GM12892 (cell line): ENCODE measurements around the gene NDRG4.

ENCODE experiments used
- DNase-seq: peaks from one replicate; pipeline ENCODE4 v3.0.0; 2011; ENCODE audit not compliant: insufficient read length
- FAIRE-seq: peaks from 2 replicates; lab custom pipeline; 2011; peaks lifted over from hg19 to GRCh38; lab: Jason Lieb, UNC
- POLR2A ChIP-seq: IDR thresholded peaks from 2 replicates; pipeline ENCODE4 v1.6.1; 2011; ENCODE audit warnings: low read depth, low read length, control low read depth
- POLR2AphosphoS5 ChIP-seq: IDR thresholded peaks from 2 replicates; pipeline ENCODE4 v1.6.1; 2011; ENCODE audit warnings: low read depth, low read length, control low read depth
- TAF1 ChIP-seq: IDR thresholded peaks from 2 replicates; pipeline ENCODE4 v1.6.1; 2011; ENCODE audit warnings: low read depth, mild to moderate bottlenecking, control low read depth, low read length, borderline replicate concordance

Gene NDRG4

DNA sequence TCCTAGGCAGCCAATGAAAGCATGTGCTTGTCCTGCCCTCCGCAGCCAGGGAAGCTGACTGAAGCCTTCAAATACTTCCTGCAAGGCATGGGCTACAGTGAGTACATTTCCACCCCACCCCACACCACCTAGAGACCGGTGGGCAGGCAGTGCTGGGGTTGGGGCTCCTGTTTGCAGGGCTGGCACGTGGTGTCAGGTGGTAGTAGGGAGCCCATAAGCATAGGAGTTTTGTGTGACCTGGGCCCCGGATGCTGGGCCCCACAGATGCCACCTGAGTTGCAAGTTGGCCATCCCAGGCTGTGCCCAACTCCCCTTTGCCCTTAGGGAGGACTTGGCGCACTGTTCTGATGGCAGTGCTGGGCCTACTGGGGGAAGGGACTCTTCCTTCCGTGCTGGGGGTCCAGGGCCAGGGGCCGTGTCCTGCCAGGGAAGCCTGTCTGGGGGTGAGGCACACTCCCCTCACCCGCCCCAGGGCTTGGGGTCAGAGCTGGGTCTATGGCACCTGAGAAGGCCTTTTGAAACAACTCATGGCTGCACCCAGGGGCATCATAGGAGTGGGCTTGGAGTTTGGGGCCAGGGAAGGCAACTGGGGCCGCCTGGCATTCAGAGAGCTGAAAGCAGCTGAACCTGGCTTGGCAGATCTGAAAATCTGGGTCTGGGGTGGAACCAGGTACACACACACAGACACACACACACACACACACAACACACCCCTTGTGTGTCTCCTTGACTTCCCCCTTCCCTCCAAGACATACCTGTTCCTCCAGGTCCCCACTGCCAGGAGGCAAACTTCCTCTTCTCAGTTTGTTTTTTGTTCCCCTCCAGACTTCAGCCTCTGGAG, 9.5 kb downstream of the NDRG4 start:
- FAIRE-seq, result no peak
- DNase-seq, result no peak
- TF ChIP-seq POLR2AphosphoS5 (no peak), TAF1 (no peak), POLR2A (no peak)

DNA sequence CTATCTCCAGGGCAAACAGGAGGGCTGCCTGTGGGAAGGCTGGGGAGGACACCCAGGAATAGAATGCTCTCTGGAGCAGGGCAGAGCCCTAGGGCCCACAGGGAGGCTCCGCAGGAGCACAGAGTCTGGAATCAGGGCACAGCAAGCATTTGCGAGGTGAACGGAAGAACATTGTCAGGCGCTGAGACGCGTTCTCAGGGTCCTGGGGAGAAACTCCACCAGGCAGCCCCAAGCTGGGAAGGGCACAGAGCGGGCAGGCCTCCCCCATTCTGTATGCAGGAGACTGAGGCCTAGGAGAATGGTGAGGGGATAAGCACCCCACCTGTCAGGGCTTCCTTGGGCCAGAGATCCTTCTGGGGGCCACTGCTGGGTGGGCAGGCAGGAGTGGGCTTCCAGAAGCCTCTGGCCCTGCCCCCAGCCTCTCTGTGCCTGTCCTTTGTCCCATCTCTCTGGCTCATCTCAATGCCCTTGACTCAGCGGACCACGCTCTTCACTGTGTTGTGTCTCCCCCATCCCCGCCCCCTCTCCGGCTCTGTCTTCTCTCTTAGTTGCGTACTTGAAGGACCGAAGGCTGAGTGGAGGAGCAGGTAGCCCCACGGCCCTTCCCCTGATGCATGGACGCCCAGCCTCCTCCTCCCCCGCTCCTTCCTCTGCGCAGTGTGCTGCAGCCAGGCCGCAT, 10.3 kb downstream of the NDRG4 start:
- FAIRE-seq, result no peak
- TF ChIP-seq POLR2A (no peak), TAF1 (no peak), POLR2AphosphoS5 (no peak)
- DNase-seq, result no peak

DNA sequence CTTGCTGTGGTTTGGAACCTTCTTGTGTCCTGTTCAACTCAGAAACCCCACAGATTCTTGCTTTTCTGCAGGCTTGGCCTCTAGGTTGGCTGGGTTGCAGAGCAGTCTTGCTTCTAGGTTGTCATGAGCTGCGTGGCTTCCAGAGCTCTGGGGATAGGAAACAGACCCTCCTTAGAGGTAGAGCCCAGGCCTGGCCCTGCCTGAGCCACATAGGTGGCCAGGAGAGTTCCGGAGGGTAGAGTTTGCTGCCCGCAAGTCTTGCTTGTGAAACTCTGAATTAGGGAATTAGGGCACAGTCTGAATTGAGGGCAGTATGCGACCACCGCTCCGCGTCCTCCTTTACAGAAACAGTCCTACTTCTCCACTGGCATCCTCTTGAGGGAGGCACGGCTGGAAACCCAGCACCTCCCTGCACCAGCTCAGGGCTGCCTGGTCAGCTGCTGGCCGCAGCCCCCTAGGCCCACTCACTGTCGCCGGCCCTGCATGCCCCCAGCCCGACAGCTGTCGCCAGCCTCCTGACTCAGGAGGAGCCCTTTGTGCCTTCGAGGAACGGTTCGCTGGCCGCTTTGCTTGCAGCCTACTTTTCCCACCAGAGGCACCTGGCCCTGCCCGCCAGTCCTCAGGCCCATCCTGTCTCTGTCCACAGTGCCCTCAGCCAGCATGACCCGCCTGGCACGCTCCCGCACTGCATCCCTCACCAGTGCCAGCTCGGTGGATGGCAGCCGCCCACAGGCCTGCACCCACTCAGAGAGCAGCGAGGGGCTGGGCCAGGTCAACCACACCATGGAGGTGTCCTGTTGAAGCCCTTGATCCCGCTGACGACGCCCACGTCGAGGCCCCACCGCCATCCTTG, 11.1 kb downstream of the NDRG4 start:
- TF ChIP-seq POLR2AphosphoS5 (no peak), TAF1 (no peak), POLR2A (no peak)
- DNase-seq (no peak), FAIRE-seq (no peak)

DNA sequence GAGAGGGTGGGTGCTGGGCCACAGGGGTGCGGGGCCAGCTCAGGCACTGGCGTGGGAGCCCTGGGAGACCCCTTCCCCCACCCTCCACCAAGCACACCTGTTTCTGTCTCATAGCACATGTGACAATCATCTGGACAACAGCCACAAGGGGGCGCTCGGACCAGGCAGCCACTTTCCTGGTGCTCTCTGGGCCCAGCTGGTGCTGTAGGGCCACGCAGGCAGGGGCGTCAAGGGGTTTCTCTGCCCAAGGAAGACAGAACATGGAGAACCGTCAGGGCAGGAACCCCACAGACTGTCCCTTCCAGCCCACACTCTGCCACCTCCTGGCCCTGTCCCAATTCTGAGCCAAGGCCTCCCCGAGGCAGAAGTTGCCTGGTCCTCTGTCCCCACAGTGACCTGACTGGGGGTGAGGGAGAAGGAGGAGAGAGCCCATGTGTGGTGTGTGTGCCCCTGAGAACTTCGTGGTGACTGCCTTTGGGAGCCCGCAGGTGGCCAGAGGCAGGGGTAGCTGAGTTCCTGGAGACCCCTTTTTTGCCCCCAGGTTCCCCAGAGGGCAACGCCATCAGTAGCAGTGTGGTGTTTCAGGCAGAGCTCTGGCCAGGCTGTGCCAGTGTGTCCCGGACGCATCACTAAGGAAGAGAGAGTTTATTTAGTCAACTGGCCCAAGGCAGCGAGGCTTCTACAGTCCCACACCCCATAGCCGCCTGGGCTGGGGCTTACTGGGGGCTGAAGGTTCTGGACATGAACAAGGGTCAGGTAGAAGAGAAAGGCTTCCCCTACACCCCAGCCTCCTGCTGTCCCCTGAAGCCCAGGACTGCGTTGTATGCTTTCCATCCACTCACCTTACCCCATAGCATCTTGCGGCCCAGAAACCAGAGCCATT, 12.2 kb downstream of the NDRG4 start:
- TF ChIP-seq TAF1 (no peak), POLR2A (no peak), POLR2AphosphoS5 (no peak)
- DNase-seq (no peak), FAIRE-seq (peak; percentile 64)

DNA sequence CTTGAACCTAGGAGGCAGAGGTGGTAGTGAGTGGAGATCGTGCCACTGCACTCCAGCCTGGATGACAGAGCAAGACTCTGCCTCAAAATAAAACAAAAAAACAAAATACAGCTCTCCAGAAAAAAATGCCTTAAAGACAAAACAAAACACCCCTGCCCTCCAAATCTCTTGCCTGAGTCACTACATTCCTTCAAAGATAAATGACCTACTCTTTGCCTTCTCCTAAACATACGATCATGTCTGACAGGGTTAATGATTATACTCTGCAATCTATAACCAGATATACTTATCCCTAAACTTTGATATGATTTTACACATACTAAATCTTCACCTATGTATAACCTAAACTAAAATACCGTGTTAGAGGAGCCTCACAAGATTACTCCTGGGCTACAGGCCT, 13.9 kb downstream of the NDRG4 start:
- no peak for DNase-seq
- no peak for FAIRE-seq
- TF ChIP-seq POLR2AphosphoS5 (no peak), POLR2A (no peak), TAF1 (no peak)

DNA sequence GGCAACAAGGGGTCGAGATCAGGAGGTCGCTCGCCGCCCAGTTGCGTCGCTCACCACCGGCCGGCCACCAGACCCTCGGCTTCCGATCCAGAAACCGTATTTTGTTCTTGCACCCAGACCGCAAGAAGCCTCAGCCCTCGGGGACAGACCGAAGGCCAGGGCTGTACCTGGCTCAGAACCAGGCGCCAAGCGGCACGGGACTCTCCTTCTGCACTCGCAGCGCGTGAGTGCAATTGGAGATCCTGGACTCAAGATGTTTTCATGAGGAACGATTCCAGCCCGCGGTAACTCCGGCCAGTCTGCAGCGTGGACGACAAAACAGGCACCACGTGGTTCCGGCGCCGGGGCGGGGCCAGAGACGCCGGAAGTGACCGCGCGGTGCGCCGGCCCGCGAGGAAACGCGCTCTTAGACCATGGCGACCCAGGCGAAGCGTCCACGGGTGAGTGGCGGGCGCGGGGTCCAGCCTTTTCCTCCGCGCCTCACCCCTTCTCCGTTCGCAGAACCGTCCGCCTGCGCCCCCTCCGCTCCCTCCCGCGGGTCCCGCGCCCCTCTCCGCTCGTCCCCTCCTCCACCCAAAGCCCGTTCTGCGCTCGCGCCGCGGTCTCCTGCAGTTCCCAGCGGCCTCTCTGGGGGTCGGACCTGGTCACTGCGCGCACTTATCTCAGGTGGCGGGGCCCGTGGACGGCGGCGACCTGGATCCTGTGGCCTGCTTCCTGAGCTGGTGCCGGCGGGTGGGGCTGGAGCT, 15.4 kb downstream of the NDRG4 start, which contains the start of gene SETD6:
SETD6 (plus strand) TSS at position 393 of the 746 bp plus-strand sequence; CDS start at position 414, 21 bp downstream.
- peak; percentile 94 for FAIRE-seq
- 0 out of 2 replicates have a peak, but pooled peaks have one; percentile 46 for TF ChIP-seq TAF1
- TF ChIP-seq POLR2AphosphoS5, result peak; percentile 84
- TF ChIP-seq POLR2A, result peak; percentile 77
- peak; percentile 70 for DNase-seq

DNA sequence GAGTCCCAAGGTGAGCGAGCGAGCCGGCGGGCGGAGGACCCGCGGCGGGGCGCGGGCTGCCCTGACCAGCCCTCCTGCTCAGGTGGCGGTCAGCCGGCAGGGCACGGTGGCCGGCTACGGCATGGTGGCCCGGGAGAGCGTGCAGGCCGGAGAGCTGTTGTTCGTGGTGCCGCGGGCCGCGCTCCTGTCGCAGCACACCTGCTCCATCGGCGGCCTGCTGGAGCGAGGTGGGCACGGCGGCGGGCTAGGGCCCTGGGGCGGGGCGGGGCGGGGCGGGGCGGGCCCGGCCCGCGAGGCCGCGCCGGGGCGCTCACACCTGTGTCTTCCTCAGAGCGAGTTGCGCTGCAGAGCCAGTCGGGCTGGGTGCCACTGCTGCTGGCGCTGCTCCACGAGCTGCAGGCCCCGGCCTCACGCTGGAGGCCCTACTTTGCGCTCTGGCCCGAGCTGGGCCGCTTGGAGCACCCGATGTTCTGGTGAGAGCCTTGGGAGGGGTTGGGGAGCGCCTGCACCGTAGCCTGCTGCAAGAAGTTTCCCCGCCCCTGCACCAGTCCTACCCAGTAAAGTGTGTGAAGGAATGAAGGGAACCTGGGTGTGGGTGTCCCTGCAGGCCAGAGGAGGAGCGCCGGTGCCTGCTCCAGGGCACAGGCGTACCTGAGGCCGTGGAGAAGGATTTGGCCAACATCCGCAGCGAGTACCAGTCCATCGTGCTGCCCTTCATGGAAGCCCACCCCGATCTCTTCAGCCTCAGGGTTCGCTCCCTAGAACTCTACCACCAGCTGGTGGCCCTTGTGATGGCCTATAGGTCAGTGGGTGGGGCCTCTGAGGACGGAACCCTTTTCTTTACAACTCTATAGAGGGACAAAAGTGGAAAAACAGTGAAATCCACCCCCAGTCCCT, 16.2 kb downstream of the NDRG4 start:
- FAIRE-seq (no peak), DNase-seq (peak; percentile 66)
- no peak for TF ChIP-seq POLR2AphosphoS5
- no peak for TF ChIP-seq TAF1
- no peak; the same call in 1 of the 2 replicates for TF ChIP-seq POLR2A

DNA sequence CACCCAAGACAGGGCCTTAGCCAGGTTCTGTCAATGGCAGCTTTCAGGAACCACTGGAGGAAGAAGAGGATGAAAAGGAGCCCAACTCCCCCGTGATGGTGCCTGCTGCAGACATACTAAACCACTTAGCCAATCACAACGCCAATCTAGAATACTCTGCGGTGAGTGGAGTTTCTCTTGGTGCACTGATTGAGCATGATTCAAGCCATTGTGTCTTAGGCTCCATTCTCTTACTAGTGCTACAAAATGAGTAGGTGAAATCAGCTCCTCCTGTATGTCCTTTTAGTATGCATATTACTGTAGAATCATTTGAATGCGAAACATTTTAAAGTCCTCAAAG, 16.8 kb downstream of the NDRG4 start:
- no peak for FAIRE-seq

More for the DNA sequence above, 16.8 kb downstream of the NDRG4 start:
- no peak for DNase-seq
- 0 out of 2 replicates have a peak, but pooled peaks have one; percentile 28 for TF ChIP-seq POLR2AphosphoS5
- TF ChIP-seq TAF1, result no peak
- no peak for TF ChIP-seq POLR2A
